ENCODE measurements around the gene PDZK1.

PDZK1 gene

DNA sequence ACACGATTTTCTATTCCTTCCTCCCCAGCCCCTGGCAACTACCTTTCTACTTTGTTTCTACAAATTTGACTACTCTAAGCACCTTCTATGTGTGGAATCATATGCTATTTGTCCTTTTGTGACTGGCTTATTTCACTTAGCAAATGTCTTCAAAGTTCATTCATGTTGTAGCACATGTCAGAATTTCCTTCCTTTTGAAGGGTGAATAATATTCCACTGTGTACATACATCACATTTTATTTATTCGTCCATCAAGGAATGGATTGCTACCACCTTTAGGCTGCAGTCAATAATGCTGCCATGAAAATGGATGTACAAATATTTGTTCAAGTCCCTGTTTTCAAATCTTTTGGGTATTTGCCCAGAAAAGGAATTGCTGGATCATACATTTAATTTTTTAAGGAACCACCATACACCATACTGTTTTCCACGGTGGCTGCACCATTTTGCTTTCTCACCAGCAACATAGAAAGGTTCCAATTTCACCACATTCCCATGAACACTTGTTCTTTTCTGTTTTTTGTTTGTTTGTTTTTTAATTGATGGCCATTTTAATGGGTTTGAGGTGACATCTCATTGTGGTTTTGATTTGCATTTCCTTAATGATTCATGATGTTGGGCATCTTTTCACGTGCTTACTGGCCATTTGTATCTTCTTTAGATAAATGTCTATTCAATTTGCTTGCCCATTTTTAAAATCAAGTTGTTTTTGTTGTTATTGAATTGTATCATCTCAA is 3.3 kb upstream of the PDZK1 start:
- TF ChIP-seq, protein P1, sequence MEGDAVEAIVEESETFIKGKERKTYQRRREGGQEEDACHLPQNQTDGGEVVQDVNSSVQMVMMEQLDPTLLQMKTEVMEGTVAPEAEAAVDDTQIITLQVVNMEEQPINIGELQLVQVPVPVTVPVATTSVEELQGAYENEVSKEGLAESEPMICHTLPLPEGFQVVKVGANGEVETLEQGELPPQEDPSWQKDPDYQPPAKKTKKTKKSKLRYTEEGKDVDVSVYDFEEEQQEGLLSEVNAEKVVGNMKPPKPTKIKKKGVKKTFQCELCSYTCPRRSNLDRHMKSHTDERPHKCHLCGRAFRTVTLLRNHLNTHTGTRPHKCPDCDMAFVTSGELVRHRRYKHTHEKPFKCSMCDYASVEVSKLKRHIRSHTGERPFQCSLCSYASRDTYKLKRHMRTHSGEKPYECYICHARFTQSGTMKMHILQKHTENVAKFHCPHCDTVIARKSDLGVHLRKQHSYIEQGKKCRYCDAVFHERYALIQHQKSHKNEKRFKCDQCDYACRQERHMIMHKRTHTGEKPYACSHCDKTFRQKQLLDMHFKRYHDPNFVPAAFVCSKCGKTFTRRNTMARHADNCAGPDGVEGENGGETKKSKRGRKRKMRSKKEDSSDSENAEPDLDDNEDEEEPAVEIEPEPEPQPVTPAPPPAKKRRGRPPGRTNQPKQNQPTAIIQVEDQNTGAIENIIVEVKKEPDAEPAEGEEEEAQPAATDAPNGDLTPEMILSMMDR (IDR thresholded peaks at IDR 0.05; ENCODE audit: low read depth, low read length, missing control alignments) = no peak
- H3K4me3 ChIP-seq (replicated peaks; ENCODE audit: low read depth, low read length) = no peak overlapping the region
- DNase-seq (ENCODE audit: extremely low read depth, low read depth) = no peak

DNA sequence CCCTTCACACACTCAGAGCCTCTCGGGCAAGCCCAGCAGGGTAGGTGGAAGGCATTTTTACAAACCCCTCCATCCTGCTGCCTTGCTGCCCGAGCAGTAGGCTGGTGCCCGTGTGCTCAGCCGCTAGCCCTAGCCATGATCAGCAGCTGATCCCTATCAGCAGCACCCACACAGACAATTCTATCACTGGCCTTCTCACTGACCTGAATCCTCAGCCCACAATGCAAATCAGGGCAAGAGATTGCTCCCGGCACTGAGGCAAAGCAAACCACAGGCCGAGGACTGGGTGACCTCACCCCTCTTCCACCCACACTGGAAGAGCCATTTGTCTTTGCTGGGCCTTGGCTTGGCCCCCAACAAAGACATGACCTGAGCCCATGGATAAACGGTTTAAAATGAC is 895 bp upstream of the PDZK1 start:
- no peak for DNase-seq (ENCODE audit: extremely low read depth, low read depth)
- H3K4me3 ChIP-seq (replicated peaks; ENCODE audit: low read depth, low read length) = no peak overlapping the region
- TF ChIP-seq, protein P1 (IDR thresholded peaks at IDR 0.05; ENCODE audit: low read depth, low read length, missing control alignments) = no peak

DNA sequence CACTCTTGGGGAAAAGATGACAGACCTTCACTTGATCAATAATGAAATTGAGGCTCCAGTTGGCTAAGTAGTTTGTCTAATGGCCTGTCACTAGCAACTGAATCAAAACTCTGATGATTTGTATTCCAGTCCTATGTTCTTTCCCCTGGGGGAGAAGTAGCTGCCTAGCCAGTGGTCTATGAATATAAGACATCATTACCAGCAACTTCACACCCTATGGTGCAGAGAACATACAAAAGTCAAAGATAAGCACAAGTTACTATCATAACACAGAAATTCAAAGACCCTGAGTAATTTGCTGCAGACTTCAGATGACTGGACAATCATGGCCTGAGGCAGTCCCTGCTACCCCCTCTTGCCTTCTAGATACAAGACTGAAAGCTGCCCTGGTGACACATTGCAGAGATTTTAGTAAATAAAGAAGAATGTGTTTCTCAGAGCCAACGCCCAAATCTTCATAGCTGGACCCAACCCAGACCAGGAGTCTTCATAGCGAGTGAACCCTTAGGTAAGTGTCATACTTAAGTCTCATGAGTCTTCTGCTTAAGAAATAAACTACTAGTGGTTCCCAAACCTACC is 993 bp downstream of the PDZK1 start:
- H3K4me3 ChIP-seq (replicated peaks; ENCODE audit: low read depth, low read length) = no peak overlapping the region
- DNase-seq (ENCODE audit: extremely low read depth, low read depth) = no peak
- TF ChIP-seq, protein P1 (IDR thresholded peaks at IDR 0.05; ENCODE audit: low read depth, low read length, missing control alignments) = no peak

DNA sequence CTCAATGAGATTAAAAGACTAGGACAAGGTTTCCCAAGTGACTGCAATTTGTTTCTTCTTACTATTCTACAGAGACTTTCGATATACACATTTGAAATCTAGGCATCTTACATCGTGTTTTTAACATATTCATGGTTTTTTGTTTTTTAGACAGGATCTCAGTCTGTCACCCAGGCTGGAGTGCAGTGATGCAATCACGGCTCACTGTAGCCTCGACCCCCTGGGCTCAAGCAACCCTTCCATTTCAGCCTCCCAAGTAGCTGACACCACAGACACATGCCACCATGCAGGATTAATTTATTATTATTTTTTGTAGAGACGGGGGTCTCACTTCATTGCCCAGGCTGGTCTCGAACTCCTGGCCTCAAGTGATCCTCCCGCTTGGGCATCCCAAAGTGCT is 1.5 kb downstream of the PDZK1 start:
- no peak overlapping the region for H3K4me3 ChIP-seq (replicated peaks; ENCODE audit: low read depth, low read length)
- no peak for DNase-seq (ENCODE audit: extremely low read depth, low read depth)
- TF ChIP-seq, protein P1 (IDR thresholded peaks at IDR 0.05; ENCODE audit: low read depth, low read length, missing control alignments) = no peak

DNA sequence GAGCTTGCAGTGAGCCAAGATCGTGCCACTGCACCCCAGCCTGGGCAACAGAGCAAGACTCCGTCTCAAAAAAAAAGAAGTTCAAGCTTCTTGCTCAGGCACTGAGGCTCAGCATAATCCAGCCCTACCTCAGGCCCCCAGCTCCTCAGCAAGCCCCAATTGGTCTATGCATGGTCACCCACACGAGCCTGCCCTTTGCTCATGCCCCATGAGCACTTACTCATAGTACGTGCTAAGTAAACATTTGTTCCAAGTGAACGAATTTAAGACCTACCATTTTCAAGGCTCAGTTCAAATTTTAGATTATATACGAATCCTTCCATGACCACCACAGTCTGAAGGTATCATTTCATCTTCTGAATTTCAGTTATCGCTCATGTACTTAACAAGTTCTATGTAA is 4.3 kb downstream of the PDZK1 start:
- TF ChIP-seq, protein P1 (IDR thresholded peaks at IDR 0.05; ENCODE audit: low read depth, low read length, missing control alignments) = no peak
- DNase-seq (ENCODE audit: extremely low read depth, low read depth) = no peak

DNA sequence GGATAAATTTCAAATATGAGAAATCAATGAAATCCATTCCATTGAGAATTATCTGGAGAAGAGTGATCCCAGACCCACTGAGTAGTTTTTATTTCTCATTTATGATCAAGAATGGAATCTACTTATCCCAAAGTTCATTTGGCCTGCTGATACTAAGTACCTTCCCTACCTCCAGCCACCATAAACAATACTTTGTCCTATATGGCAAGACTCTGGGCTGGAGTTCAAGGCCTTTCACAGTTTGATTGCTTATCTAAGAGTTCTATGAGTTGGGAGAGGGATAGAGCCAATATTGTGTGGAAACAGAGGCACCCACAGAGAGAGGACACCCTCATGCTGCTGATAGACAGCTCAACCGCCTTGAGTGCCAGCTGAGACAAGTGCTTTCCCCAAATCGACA is 5.1 kb downstream of the PDZK1 start:
- no peak for DNase-seq (ENCODE audit: extremely low read depth, low read depth)
- no peak overlapping the region for H3K4me3 ChIP-seq (replicated peaks; ENCODE audit: low read depth, low read length)
- TF ChIP-seq, protein P1 (IDR thresholded peaks at IDR 0.05; ENCODE audit: low read depth, low read length, missing control alignments) = no peak

More for the DNA sequence above, 4.3 kb downstream of the PDZK1 start:
- no peak overlapping the region for H3K4me3 ChIP-seq (replicated peaks; ENCODE audit: low read depth, low read length)

All from HFF-Myc (cell line).